ENCODE data around the gene IGSF23. TPM values are rescaled to one million over a fixed set of nuclear protein-coding genes. Genes with fewer than 3 reads are reported as not detected.

Gene IGSF23
- total and polyA plus RNA-seq, 7 donors: 0.23 to 0.30 TPM; not detected in 5

GRCh38 chr19:44582581-44583265 is 30.6 kb upstream of the IGSF23 start:
- no peaks in the 10 kb centered on the region for H3K27me3 ChIP-seq (ENCODE audit: insufficient read depth in 3 of 3, low read length in 2 of 3)
- H3K27ac ChIP-seq: no peak overlapping the region
- peak; percentile 48 for TF ChIP-seq CTCF (IDR thresholded peaks at IDR 0.05)
- intact Hi-C loops (cut with DNase I): no loop called here
- no peaks in the 10 kb centered on the region for H3K9me3 ChIP-seq
- DNase-seq (peak in 1 of 2 donors; percentile 17), ATAC-seq (peak in 1 of 4 donors; percentile 42)
- no peaks in the 10 kb centered on the region for H3K36me3 ChIP-seq (ENCODE audit: insufficient read depth in 1 of 2, low read depth in 1 of 2)
- WGBS, 3 donors: 22 to 32% (median 22%) methylated on average over 10 of the region's 10 CpGs
- H3K4me1 ChIP-seq: peaks cover 4% of the 10 kb centered on the region
- no peak overlapping the region for H3K4me3 ChIP-seq

- Histone ChIP-seq H3K4me3 (no peak overlapping the region), H3K9me3 (no peaks in the 10 kb centered on the region), H3K27me3 (ENCODE audit: insufficient read depth in 3 of 3, low read length in 2 of 3) (no peaks in the 10 kb centered on the region), H3K27ac (no peak overlapping the region), H3K36me3 (ENCODE audit: insufficient read depth in 1 of 2, low read depth in 1 of 2) (no peaks in the 10 kb centered on the region), H3K4me1 (peaks cover 16% of the 10 kb centered on the region)
- 79 to 81% (median 79%) methylated on average over 5 of the region's 5 CpGs for WGBS, 3 donors
- DNase-seq (no peak), ATAC-seq (no peak)
- no peak for TF ChIP-seq CTCF (IDR thresholded peaks at IDR 0.05)
- intact Hi-C loops (cut with DNase I): loop anchor here (5.0 kb wide), 2 partner anchors 57 to 62 kb away; partner anchors contain the start of gene PVR (in 1 of the 2)
These were observed 27.8 kb upstream of the IGSF23 start for GRCh38 chr19:44585371-44586133.

- intact Hi-C loops (cut with DNase I): loop anchor here (5.0 kb wide), 2 partner anchors 54 to 59 kb away; partner anchors contain the start of gene PVR (in 1 of the 2)
These were observed 25.2 kb upstream of the IGSF23 start for GRCh38 chr19:44587963-44588770.

GRCh38 chr19:44588771-44589112 is 24.6 kb upstream of the IGSF23 start:
- Histone ChIP-seq H3K36me3 (ENCODE audit: insufficient read depth in 1 of 2, low read depth in 1 of 2) (no peaks in the 10 kb centered on the region), H3K27ac (peak overlapping the region; percentile 82), H3K4me3 (no peak overlapping the region), H3K27me3 (ENCODE audit: insufficient read depth in 3 of 3, low read length in 2 of 3) (no peaks in the 10 kb centered on the region), H3K9me3 (no peaks in the 10 kb centered on the region), H3K4me1 (peaks cover 16% of the 10 kb centered on the region)
- no peak for TF ChIP-seq CTCF (IDR thresholded peaks at IDR 0.05)
- 59 to 73% (median 60%) methylated on average over 3 of the region's 3 CpGs for WGBS, 3 donors
- no peak for DNase-seq
- intact Hi-C loops (cut with DNase I): loop anchor here (5.0 kb wide), 2 partner anchors 54 to 59 kb away; partner anchors contain the start of gene PVR (in 1 of the 2)
- peak; percentile 45 to 55 (median 48) for ATAC-seq

More at GRCh38 chr19:44587963-44588770, 25.2 kb upstream of the IGSF23 start:
- 83 to 91% (median 88%) methylated on average over 2 of the region's 2 CpGs for WGBS, 3 donors
- no peak overlapping the region for H3K4me3 ChIP-seq
- peak; percentile 28 for TF ChIP-seq CTCF (IDR thresholded peaks at IDR 0.05)
- H3K4me1 ChIP-seq: peaks cover 16% of the 10 kb centered on the region
- H3K27ac ChIP-seq: peak overlapping the region; percentile 82
- DNase-seq (no peak), ATAC-seq (peak; percentile 96 to 98 (median 97))
- no peaks in the 10 kb centered on the region for H3K36me3 ChIP-seq (ENCODE audit: insufficient read depth in 1 of 2, low read depth in 1 of 2)
- no peaks in the 10 kb centered on the region for H3K9me3 ChIP-seq
- no peaks in the 10 kb centered on the region for H3K27me3 ChIP-seq (ENCODE audit: insufficient read depth in 3 of 3, low read length in 2 of 3)

Data from psoas muscle (tissue), 8 donors.